PFSK-1 (cell line): Measurements from ENCODE around the gene CEP70.

Experiments used
- FOXP2 ChIP-seq: optimal IDR thresholded peaks from 2 replicates; pipeline ENCODE3; 2011; ENCODE audit warnings: borderline replicate concordance, control low read depth, inconsistent platforms; ENCODE audit not compliant: insufficient read depth; ENCODE audit errors: extremely low read length, extremely low read depth
- POLR2AphosphoS5 ChIP-seq: IDR thresholded peaks from 2 replicates; pipeline ENCODE4 v1.6.1; 2012; ENCODE audit warnings: low read depth, mild to moderate bottlenecking, control low read depth, low read length, moderate library complexity
- REST ChIP-seq, 2 experiments: IDR thresholded peaks; 2 replicates each; pipeline versions ENCODE4 v1.6.1 to v1.8.0; 2011 to 2012; ENCODE audit warnings: low read depth in 2 of 2, low read length in 2 of 2, control low read depth in 1 of 2, inconsistent platforms in 1 of 2, mild to moderate bottlenecking in 1 of 2, moderate library complexity in 1 of 2; ENCODE audit not compliant: insufficient read depth in 1 of 2
- SIN3A ChIP-seq: IDR thresholded peaks from 2 replicates; pipeline ENCODE4 v1.6.1; 2012; ENCODE audit warnings: mild to moderate bottlenecking, low read length, moderate library complexity, borderline replicate concordance; ENCODE audit not compliant: insufficient read depth
- TAF1 ChIP-seq: IDR thresholded peaks from 2 replicates; pipeline ENCODE4 v1.6.1; 2012; ENCODE audit warnings: low read length, control low read depth, borderline replicate concordance; ENCODE audit not compliant: insufficient read depth

The CEP70 gene

GRCh38 chr3:138594935-138595610 is 1.0 kb upstream of the CEP70 start:
- TF ChIP-seq REST (IDR thresholded peaks at IDR 0.05; ENCODE audit: insufficient read depth in 1 of 2, low read depth in 2 of 2, low read length in 2 of 2) (no peak), SIN3A (no peak), FOXP2 (no peak), POLR2AphosphoS5 (no peak), TAF1 (no peak)

- TF ChIP-seq TAF1 (no peak), POLR2AphosphoS5 (no peak), FOXP2 (no peak), SIN3A (no peak), REST (IDR thresholded peaks at IDR 0.05; ENCODE audit: insufficient read depth in 1 of 2, low read depth in 2 of 2, low read length in 2 of 2) (no peak)
Observed at GRCh38 chr3:138593488-138594149, 441 bp downstream of the CEP70 start.

DNA sequence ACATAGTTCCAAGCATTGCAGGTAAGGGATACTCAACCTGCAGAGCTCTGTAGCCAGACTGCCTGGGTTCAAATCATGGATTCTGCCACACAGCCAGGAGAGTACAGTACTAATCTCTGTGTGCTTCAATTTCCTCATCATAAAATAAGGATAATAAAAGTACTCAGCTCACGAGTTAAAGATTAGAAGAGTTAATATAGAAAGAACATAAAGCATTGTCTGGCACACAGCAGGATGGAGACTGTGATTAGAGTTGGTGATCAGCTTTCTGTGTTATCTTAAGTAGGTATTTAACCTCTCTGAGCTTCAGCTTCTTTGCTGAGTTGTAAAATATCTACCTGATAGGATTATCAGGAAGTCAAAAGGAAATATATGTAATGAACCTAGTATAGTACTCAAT is 2.7 kb downstream of the CEP70 start:
- TF ChIP-seq FOXP2, result no peak
- no peak for TF ChIP-seq TAF1
- TF ChIP-seq SIN3A, result no peak
- no peak for TF ChIP-seq REST (IDR thresholded peaks at IDR 0.05; ENCODE audit: insufficient read depth in 1 of 2, low read depth in 2 of 2, low read length in 2 of 2)
- TF ChIP-seq POLR2AphosphoS5, result no peak

DNA sequence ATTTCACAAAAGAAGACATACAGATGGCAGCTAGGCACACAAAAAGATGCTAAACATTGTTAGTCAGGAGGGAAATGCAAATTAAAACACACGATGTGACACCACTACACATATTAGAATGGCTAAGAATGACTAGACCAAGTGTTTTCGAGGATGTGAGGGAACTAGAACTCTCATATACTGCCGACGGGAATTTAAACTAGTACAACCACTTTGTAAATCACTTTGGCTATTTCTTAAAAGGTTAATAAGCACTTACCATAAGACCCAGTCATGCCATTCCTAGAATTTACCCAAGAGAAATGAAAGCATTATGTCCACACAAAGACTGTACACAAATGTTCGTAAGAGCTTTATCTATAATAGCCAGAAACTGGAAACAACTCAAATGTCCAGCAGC is 5.6 kb downstream of the CEP70 start:
- TF ChIP-seq FOXP2 (no peak), REST (IDR thresholded peaks at IDR 0.05; ENCODE audit: insufficient read depth in 1 of 2, low read depth in 2 of 2, low read length in 2 of 2) (no peak), POLR2AphosphoS5 (no peak)

- TF ChIP-seq POLR2AphosphoS5 (no peak), TAF1 (no peak), FOXP2 (no peak), REST (IDR thresholded peaks at IDR 0.05; ENCODE audit: insufficient read depth in 1 of 2, low read depth in 2 of 2, low read length in 2 of 2) (no peak), SIN3A (no peak)
Observed at GRCh38 chr3:138587374-138587773, 6.7 kb downstream of the CEP70 start.
